Measurements from ENCODE around the gene PLIN1.

GRCh38 chr15:89725064-89725463 is 45.9 kb upstream of the PLIN1 start:
- TF ChIP-seq CTCF (optimal IDR thresholded peaks at IDR 0.05 in 1 of 3, IDR thresholded peaks at IDR 0.05 in 1 of 3, conservative IDR thresholded peaks at IDR 0.05 in 1 of 3; ENCODE audit: extremely low read depth in 1 of 3, insufficient read depth in 2 of 3, low read length in 3 of 3) (no peak), EZH2 (IDR thresholded peaks at IDR 0.05; ENCODE audit: low read length) (no peak)
